ENCODE data around the gene THAP11. TPM values are rescaled to one million over a fixed set of nuclear protein-coding genes. Genes with fewer than 3 reads are reported as not detected.

The THAP11 gene
- total RNA-seq, 2 donors from 2014 or later = 23.7 to 42.8 TPM

DNA sequence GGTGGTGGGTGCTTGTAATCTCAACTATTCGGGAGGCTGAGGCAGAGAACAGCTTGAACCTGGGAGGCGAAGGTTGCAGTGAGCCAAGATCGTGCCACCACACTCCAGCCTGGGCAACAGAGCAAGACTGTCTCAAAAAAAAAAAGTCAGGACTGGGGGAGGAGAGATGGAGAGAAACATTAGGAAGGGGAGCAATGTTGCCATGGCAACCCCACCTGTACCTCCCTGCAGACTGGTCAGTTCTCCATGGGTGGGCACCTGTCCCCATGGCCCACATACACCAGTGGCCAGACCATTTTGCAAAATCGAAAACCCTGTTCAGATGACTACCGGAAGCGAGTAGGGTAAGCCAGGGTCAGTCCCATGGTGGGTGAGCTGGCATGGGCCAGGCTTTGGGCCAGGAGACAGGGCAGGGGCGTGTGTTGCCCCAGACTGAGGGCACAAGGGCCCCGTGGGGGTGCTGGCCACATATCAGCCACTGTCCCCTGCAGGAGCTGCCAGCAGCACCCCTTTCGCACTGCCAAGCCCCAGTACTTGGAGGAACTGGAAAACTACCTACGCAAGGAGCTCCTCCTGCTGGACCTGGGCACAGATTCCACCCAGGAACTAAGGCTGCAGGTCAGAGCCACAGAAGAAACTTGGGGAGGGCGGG lies 21.4 kb upstream of the THAP11 start:
- no peaks in the 10 kb centered on the region for H3K36me3 ChIP-seq (replicated peaks in 1 of 2; ENCODE audit: insufficient read depth in 1 of 2, low read depth in 2 of 2)
- H3K4me1 ChIP-seq = no peaks in the 10 kb centered on the region
- H3K9me3 ChIP-seq = no peaks in the 10 kb centered on the region
- H3K4me3 ChIP-seq = no peak overlapping the region
- DNase-seq = no peak
- no peak for TF ChIP-seq POLR2A (IDR thresholded peaks at IDR 0.05)
- TF ChIP-seq, protein P1, sequence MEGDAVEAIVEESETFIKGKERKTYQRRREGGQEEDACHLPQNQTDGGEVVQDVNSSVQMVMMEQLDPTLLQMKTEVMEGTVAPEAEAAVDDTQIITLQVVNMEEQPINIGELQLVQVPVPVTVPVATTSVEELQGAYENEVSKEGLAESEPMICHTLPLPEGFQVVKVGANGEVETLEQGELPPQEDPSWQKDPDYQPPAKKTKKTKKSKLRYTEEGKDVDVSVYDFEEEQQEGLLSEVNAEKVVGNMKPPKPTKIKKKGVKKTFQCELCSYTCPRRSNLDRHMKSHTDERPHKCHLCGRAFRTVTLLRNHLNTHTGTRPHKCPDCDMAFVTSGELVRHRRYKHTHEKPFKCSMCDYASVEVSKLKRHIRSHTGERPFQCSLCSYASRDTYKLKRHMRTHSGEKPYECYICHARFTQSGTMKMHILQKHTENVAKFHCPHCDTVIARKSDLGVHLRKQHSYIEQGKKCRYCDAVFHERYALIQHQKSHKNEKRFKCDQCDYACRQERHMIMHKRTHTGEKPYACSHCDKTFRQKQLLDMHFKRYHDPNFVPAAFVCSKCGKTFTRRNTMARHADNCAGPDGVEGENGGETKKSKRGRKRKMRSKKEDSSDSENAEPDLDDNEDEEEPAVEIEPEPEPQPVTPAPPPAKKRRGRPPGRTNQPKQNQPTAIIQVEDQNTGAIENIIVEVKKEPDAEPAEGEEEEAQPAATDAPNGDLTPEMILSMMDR (IDR thresholded peaks at IDR 0.05) = no peak
- no peak for ATAC-seq
- 81 to 82% methylated on average over 5 to 11 of the region's 11 CpGs for WGBS, 2 donors
- H3K27ac ChIP-seq = no peak overlapping the region
- H3K27me3 ChIP-seq = no peaks in the 10 kb centered on the region
- intact Hi-C loops (cut with DNase I) = no loop called here

DNA sequence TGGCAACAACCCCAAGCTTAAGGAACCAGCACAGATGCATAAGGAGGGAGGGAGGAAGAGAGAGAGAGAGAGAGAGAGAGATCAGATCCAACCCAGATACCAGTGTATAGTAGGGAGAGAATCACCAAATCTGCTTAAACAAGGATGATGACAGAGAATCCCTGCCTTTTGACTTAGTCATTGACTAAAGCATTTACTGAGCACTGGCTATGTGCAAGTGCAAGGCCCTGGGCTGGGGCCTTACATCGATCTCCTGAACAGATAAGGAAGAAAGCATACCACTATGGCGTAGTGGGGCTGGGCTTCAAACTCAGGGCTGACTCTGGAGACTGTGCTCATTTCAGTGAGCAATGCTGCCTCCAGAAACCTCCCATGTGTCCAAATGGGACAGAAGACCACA lies 19.6 kb upstream of the THAP11 start:
- no peak for ATAC-seq
- 82 to 88% methylated on average over 2 of the region's 2 CpGs for WGBS, 2 donors
- H3K4me3 ChIP-seq = no peak overlapping the region
- no peaks in the 10 kb centered on the region for H3K9me3 ChIP-seq
- DNase-seq = no peak
- intact Hi-C loops (cut with DNase I) = no loop called here
- H3K4me1 ChIP-seq = no peaks in the 10 kb centered on the region
- no peak for TF ChIP-seq POLR2A (IDR thresholded peaks at IDR 0.05)
- TF ChIP-seq, protein P1 (IDR thresholded peaks at IDR 0.05) = no peak
- H3K27me3 ChIP-seq = no peaks in the 10 kb centered on the region
- no peaks in the 10 kb centered on the region for H3K36me3 ChIP-seq (replicated peaks in 1 of 2; ENCODE audit: insufficient read depth in 1 of 2, low read depth in 2 of 2)
- no peak overlapping the region for H3K27ac ChIP-seq

DNA sequence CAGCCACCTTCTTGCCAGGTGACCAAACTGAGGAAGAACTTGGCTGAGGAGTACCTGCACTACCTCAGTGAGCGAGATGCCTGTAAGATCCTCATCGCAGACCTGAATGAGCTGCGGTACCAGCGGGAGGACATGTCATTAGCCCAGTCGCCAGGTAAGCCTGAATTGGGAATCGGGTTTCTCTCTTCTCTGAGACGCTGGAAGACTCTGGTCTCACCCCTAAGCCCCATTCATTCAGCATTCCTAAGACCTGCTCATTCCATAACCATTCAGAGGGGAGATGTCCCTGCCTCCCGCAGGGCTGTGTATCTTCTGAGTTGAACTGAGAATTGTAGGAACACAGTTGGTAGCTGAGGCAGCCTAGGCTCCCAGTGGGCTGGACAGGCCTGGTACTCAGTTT lies 17.0 kb upstream of the THAP11 start:
- intact Hi-C loops (cut with DNase I) = no loop called here
- 80 to 85% methylated on average over 8 of the region's 8 CpGs for WGBS, 2 donors
- no peak for TF ChIP-seq POLR2A (IDR thresholded peaks at IDR 0.05)
- TF ChIP-seq, protein P1 (IDR thresholded peaks at IDR 0.05) = no peak
- H3K9me3 ChIP-seq = no peaks in the 10 kb centered on the region
- no peak overlapping the region for H3K4me3 ChIP-seq
- DNase-seq = no peak
- ATAC-seq = no peak
- H3K27me3 ChIP-seq = no peaks in the 10 kb centered on the region
- no peaks in the 10 kb centered on the region for H3K4me1 ChIP-seq
- H3K36me3 ChIP-seq (replicated peaks in 1 of 2; ENCODE audit: insufficient read depth in 1 of 2, low read depth in 2 of 2) = peaks cover 0 to 11% of the 10 kb centered on the region in 2 donors
- H3K27ac ChIP-seq = no peak overlapping the region

DNA sequence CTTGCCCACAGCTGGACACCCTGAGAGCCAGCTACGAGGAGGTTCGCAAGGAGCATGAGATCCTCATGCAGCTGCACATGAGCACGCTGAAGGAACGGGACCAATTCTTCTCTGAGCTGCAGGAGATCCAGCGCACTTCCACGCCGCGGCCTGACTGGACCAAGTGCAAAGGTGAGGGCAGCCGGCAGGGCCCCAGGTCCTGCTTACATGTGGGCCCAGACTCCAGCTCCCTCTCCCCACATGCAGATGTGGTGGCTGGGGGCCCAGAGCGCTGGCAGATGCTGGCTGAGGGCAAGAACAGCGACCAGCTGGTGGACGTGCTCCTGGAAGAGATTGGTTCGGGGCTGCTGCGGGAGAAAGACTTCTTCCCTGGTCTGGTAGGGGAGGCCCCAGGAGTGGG lies 16.2 kb upstream of the THAP11 start:
- intact Hi-C loops (cut with DNase I) = no loop called here
- no peak overlapping the region for H3K4me3 ChIP-seq
- H3K36me3 ChIP-seq (replicated peaks in 1 of 2; ENCODE audit: insufficient read depth in 1 of 2, low read depth in 2 of 2) = peaks cover 0 to 14% of the 10 kb centered on the region in 2 donors
- H3K9me3 ChIP-seq = no peaks in the 10 kb centered on the region
- TF ChIP-seq POLR2A (IDR thresholded peaks at IDR 0.05) = no peak
- TF ChIP-seq, protein P1 (IDR thresholded peaks at IDR 0.05) = no peak
- H3K27me3 ChIP-seq = no peaks in the 10 kb centered on the region
- ATAC-seq = no peak
- no peak for DNase-seq
- H3K27ac ChIP-seq = no peak overlapping the region
- H3K4me1 ChIP-seq = no peaks in the 10 kb centered on the region
- WGBS, 2 donors = 90 to 95% methylated on average over 9 to 14 of the region's 14 CpGs

DNA sequence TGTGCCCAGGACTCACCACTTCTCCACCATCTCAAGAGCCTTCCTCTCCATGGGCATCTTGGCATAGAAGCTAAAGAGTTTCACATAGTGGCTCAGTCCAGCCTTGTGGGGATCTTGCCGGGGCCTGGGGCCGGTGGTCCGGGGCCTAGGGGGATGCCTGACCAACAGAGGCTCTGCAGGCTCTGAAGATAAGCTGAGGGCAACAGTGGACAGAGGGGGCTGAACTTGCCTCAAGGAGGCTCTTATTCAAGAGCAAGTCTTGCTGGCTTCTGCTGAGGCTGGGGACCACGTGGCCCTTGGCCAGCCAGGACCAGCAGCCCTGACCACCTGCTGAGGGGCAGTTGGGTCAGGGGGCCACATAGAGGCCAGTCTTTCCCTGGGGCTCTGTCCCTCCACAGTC lies 13.5 kb upstream of the THAP11 start:
- 93% methylated on average over 4 of the region's 4 CpGs; no CpG with 5 or more reads in 1 of the 2 donors for WGBS, 2 donors
- intact Hi-C loops (cut with DNase I) = no loop called here

More for the DNA sequence above, 13.5 kb upstream of the THAP11 start:
- H3K27me3 ChIP-seq = no peaks in the 10 kb centered on the region
- H3K4me1 ChIP-seq = peaks cover 14% of the 10 kb centered on the region
- H3K9me3 ChIP-seq = no peaks in the 10 kb centered on the region
- H3K36me3 ChIP-seq (replicated peaks in 1 of 2; ENCODE audit: insufficient read depth in 1 of 2, low read depth in 2 of 2) = peaks cover 0 to 14% of the 10 kb centered on the region in 2 donors
- no peak overlapping the region for H3K27ac ChIP-seq
- ATAC-seq (no peak), DNase-seq (no peak)
- no peak overlapping the region for H3K4me3 ChIP-seq
- TF ChIP-seq, protein P1 (IDR thresholded peaks at IDR 0.05) = no peak
- TF ChIP-seq POLR2A (IDR thresholded peaks at IDR 0.05) = no peak
